Measurements from ENCODE around the gene PRR5L.

PRR5L gene

DNA sequence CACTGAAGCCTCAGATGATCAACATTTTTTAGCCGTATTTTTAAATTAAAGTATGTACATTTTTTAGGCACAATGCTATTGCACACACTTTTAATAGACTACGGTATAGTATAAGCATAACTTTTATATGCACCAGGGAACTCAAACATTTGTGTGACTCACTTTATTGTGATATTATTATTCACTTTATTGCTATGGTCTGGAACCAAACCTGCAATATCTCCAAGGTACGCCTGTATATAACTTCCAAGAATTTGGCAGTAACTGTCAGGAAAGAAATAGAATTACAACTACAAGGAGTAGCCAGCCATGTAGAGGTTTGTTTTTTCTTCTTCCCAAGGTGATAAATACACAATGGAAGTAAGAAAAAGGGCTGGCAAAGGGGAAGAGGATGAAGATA is 62.3 kb downstream of the PRR5L start:
- no peak for DNase-seq (ENCODE audit: low read depth in 3 of 3)

GRCh38 chr11:36360318-36360717 is 64.2 kb downstream of the PRR5L start:
- no peak for DNase-seq (ENCODE audit: low read depth in 3 of 3)

DNA sequence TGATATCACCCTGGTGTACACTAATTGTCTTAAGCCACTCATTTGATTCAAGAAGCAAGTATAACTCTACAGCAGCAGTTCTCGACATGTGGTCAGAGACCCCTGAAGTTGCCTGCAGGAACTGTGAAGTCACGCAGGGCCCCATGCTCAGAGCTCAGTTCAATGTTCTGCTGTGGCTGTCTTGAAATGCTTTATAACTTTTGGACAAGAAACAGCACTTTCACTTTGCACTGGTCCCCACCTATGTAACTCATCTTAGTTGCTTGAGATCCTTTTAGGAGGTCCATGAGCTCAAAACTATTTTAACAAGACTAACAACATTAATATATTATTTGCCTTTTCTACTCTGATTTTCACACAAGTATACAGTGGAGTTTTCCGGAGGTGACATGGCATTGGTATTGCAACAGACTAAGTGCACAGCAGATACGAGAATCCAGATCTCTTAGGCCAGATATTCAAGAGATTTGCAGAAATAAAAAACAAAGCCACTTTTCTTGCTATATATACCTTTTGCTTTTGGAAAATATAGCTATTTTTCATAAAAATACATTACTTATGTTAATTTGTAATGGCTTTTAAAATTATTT is 64.8 kb downstream of the PRR5L start:
- no peak for DNase-seq (ENCODE audit: low read depth in 3 of 3)

- DNase-seq (ENCODE audit: low read depth in 3 of 3): no peak
Measured at GRCh38 chr11:36361472-36361871, 65.4 kb downstream of the PRR5L start.

DNA sequence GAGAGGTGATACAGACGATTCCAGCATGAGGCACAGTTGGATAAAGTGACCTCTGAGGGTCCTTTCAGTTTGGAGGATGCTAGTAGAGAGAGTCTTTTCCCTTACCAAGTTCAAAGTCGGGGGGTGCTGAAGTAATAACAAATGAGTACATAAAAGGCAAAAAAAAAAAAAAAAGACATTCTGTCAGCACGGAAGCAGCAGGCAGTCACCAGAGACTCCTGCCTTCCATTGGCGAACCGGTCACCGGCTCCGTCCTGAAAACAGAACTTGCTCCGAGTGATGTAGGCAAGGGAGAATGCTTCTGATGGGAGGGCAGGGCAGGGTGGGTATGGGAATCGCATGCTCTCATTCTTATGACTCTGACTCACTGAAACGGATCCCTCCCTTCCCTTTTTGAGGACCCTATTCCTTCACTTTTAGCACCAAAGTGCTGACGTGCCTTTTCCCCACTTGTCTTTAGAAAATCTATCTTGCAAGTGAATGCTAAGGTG is 65.9 kb downstream of the PRR5L start:
- DNase-seq (ENCODE audit: low read depth in 3 of 3): no peak

- no peak for DNase-seq (ENCODE audit: low read depth in 3 of 3)
Measured at GRCh38 chr11:36362902-36363301, 66.8 kb downstream of the PRR5L start.

GRCh38 chr11:36363361-36364268 is 67.5 kb downstream of the PRR5L start:
- DNase-seq (ENCODE audit: low read depth in 3 of 3): no peak

GRCh38 chr11:36364551-36365325 is 68.7 kb downstream of the PRR5L start:
- DNase-seq (ENCODE audit: low read depth in 3 of 3): no peak

- DNase-seq (ENCODE audit: low read depth in 3 of 3): no peak
Measured at GRCh38 chr11:36365907-36366306, 69.8 kb downstream of the PRR5L start.

- DNase-seq (ENCODE audit: low read depth in 3 of 3): no peak
Measured at GRCh38 chr11:36367806-36368680, 72.0 kb downstream of the PRR5L start.

DNA sequence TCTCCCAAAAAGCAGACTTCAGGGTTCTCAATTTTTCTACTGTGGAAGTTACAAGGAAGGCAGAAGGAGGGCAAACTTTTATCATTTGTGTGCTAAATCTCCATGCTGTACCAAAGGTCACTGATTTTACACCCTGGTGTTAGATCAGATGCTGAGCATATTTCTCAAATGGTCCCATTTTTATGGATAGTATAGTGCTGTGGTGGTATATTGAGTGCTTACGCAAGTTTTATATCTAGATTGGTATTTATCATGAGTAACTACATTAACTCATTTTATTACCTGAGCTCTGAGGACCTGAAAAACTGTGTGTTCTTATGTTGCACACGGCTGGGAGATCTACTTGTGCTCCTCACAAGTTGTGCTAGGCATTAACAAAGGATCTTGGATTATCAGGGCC is 75.1 kb downstream of the PRR5L start:
- no peak for DNase-seq (ENCODE audit: low read depth in 3 of 3)

DNA sequence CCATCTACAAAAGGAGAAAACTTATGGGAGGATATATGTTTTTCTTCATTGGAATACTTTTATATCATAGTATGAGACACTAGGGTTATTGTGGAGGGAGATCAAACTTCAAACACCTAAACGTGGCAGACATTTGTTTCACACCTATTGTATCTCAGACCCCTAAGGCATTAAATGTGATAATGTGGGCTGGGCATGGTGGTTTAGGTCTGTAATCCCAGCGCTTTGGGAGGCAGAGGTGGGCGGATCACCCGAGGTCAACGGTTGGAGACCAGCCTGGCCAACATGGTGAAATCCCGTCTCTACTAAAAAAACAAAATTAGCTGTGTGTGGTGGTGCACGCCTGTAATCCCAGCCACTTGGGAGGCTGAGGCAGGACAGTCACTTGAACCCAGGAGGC is 75.5 kb downstream of the PRR5L start:
- no peak for DNase-seq (ENCODE audit: low read depth in 3 of 3)

DNA sequence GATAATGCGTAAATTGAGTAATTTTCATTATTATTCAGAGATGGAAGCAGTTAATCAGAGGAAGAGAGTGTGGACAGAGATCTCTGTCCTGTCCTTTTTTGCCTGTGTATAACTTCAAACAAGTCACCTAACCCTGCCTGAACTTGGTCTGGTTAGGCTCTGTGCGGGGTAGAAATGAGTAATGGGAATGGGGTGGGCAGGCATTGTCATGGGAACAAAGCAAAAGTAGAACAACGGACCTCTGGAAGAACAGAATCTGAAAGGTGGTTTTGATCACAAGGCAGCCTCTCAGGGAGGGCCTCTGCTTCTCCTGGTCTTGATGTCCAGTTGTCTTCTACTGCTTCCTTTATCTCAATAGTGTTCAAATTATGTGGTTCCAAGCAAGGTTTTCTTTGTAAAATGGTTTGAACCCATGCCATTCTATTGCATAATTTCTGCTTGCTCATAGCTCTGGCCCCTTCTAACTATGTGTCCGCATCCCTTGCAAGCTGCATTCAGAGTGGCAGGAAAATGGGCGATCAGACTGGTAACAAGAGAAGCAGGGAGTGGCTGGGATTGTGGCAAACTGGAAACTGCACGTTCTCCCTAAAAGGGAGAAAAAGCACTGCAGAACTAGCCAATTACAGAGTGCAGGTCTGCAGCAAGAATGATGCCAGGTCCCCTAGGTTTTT is 76.1 kb downstream of the PRR5L start:
- DNase-seq (ENCODE audit: low read depth in 3 of 3): no peak

DNA sequence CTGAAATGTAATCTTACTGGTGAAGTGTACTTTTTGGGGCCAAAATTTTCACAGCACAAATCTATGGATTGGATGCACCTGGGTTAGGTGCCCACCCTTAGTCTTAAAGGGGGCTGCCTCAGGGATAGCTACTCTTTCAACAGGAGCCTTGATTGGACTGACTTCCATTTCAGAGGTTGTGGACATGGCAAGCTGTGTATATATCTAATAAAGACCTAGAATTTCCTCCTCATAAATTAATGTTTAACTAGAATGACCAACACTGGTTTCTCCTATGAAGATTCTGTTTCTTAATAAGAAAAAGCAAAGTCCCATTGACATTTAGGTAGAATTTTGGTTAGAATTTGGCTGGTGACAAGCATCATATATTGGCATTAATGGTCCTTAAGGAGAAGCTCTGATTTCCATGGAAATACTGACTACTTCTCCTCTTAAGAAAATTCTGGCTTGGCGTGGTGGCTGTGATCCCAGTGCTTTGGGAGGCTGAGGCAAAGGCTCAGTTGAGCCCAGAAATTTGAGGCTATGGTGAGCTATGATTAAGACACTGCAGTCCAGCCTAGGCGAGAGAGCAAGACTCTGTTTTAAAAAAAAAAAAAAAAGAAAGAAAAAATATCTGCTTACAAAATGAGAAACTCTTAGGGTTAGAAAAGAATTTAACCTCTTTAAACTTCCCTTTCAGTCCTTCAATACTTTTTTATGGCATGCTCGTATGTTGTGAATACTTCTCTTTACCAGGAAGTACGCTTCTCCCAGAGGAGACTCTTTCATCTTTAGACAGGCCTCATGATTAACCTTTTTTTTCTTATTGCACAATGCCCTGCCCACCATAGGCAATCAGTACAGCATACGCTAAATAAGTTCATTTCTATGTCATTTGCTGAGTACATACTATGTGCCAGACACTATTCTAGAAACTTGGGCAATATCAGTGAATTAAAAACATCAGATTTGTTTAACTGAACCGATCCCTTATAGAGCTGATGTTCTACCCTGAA is 77.2 kb downstream of the PRR5L start:
- no peak for DNase-seq (ENCODE audit: low read depth in 3 of 3)

DNA sequence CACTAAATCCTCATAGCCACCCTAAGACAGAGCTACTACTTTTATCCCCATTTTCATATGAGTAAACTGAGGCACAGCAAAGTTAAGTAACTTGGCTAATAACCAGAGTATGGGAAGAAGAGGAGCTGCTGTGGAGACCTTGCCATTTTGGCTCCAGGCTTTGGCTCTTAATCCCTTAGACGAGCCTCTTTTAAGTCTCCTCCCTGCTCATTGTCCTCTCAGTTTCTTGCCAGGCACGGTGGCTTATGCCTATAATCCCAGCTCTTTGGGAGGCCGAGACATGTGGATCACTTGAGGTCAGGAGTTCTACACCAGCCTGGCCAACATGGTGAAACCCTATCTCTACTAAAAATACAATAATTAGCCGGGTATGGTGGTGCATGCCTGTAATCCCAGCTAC is 78.6 kb downstream of the PRR5L start:
- no peak for DNase-seq (ENCODE audit: low read depth in 3 of 3)

DNA sequence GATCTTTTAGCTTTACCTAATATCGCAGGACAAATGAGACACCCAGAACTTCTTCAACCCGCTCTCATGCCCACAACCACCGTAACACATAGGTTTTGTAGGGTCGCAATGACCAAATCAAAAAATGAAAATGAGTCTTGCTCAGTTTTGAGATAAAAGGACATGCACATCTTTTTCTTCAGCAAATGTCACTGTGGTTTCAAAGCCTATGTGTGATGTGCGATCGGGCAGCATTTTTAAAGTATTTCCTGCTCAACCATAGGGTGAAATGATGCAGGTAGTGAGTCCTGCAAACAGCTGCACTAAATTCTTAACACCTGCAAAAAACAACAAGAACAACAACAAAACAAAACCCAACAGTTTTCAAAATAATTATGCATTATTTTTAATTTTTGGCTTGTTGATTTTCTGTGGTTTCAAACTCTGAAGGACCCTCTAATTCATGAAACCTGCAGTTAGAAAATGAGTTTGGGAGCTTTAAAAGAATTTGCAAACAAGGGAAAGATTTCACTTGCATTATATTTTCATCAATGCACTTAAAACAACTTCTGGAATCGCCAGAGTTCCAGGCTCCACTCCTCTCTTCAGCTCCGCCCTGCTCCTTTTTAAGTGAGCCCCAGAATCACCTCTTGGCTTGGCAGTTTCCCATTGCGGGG is 79.4 kb downstream of the PRR5L start:
- DNase-seq (ENCODE audit: low read depth in 3 of 3): no peak

DNA sequence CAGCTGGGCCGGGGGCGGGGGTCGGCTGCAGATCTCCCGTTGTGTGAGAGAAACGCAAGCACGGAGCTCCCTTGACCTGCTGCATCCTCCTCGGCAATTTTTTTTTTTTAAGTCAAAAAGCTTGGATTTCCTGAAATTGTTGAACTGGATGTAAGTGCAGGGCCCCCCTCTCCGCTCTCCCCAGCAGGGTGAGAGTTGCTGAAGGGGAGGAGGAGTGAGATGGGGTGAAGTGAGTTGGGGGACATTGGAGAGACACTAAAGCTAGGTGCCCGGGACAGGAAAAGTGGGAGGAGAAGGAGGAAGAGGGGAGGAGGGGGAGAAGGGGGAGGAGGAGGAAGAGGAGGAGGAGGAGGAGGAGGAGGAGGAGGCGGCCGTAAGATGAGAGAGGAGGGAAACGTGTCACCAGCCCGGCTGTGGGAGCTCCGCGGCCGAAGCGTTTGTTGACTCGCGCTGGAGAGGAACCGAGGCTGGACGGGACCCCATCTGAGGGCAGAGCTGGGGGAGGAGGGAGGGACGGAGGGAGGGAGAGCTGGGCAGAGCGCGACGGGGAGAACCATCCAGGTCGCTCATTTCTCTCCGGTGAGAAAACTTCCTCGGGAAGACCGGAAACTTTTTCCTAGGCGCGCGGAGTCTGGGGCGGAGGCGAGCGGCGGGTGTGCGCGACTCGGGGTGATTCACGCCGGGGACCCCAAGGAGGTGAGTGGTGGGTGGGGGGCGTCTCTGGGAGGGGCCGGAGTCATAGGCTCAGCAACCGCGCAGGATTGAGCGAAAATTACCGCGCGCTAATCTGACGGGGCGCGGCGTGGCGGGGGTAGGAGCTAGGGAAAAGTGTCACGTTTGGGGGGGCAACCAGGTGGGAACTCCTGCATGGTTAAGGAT is 80.2 kb downstream of the PRR5L start:
- DNase-seq (ENCODE audit: low read depth in 3 of 3): no peak
